GM18526 (cell line): ENCODE results near the gene SLC6A13.

Experiments used
- POLR2A ChIP-seq: IDR thresholded peaks from 3 replicates; pipeline ENCODE4 v1.6.1; 2011; ENCODE audit not compliant: insufficient read length; ENCODE audit errors: extremely low read depth

SLC6A13 gene

GRCh38 chr12:267581-268482, 5.2 kb upstream of the SLC6A13 start:
- no peak for TF ChIP-seq POLR2A

GRCh38 chr12:265096-265495, 2.5 kb upstream of the SLC6A13 start:
- no peak for TF ChIP-seq POLR2A

- TF ChIP-seq POLR2A: no peak
These were observed 1.6 kb upstream of the SLC6A13 start for GRCh38 chr12:264269-264668.

- no peak for TF ChIP-seq POLR2A
These were observed 938 bp upstream of the SLC6A13 start for GRCh38 chr12:263574-263973.

- TF ChIP-seq POLR2A: no peak
These were observed 523 bp downstream of the SLC6A13 start for GRCh38 chr12:262113-262512.

GRCh38 chr12:257521-258321, 4.9 kb downstream of the SLC6A13 start:
- TF ChIP-seq POLR2A: no peak

GRCh38 chr12:256958-257357, 5.7 kb downstream of the SLC6A13 start:
- TF ChIP-seq POLR2A: no peak

GRCh38 chr12:256225-256624, 6.4 kb downstream of the SLC6A13 start:
- no peak for TF ChIP-seq POLR2A

- TF ChIP-seq POLR2A: no peak
These were observed 7.7 kb downstream of the SLC6A13 start for GRCh38 chr12:254912-255311.

GRCh38 chr12:254039-254438, 8.6 kb downstream of the SLC6A13 start:
- no peak for TF ChIP-seq POLR2A

- TF ChIP-seq POLR2A: no peak
These were observed 9.4 kb downstream of the SLC6A13 start for GRCh38 chr12:253116-253831.

- TF ChIP-seq POLR2A: no peak
These were observed 10.0 kb downstream of the SLC6A13 start for GRCh38 chr12:252636-253035.

GRCh38 chr12:247271-247670, 15.4 kb downstream of the SLC6A13 start:
- no peak for TF ChIP-seq POLR2A

GRCh38 chr12:243381-243780, 19.3 kb downstream of the SLC6A13 start:
- TF ChIP-seq POLR2A: no peak

- no peak for TF ChIP-seq POLR2A
These were observed 20.1 kb downstream of the SLC6A13 start for GRCh38 chr12:242496-242895.
